Brain pericyte (primary cell): Measurements from ENCODE around the gene SUPT20H.
A peak's percentile ranks its signal among the peaks of the same experiment; 100 is the strongest.

Experiments used
- DNase-seq: peaks from one replicate; pipeline ENCODE4 v3.0.0-alpha.2; 2012; ENCODE audit warnings: low read depth, low spot score

The SUPT20H gene

GRCh38 chr13:37058910-37059847 lies at the start of gene SUPT20H:
SUPT20H (minus strand) TSS chr13:37059688; CDS start chr13:37051490, 8,198 bp downstream.
- peak; percentile 64 for DNase-seq

- DNase-seq, result peak; percentile 10
Observed at GRCh38 chr13:37109051-37109678, 49.7 kb upstream of the SUPT20H start.

- DNase-seq, result no peak
Observed at GRCh38 chr13:37107868-37108267, 48.4 kb upstream of the SUPT20H start.

- DNase-seq, result no peak
Observed at GRCh38 chr13:37107456-37107855, 48.0 kb upstream of the SUPT20H start.

GRCh38 chr13:37106642-37107041 lies 47.2 kb upstream of the SUPT20H start:
- no peak for DNase-seq

GRCh38 chr13:37105251-37105714 lies 45.8 kb upstream of the SUPT20H start, which contains the start of gene CSNK1A1L:
CSNK1A1L (minus strand) TSS chr13:37105664; CDS start chr13:37105256, 408 bp downstream.
- DNase-seq, result no peak

GRCh38 chr13:37102896-37103295 lies 43.4 kb upstream of the SUPT20H start:
- DNase-seq, result no peak

GRCh38 chr13:37101201-37101600 lies 41.7 kb upstream of the SUPT20H start:
- no peak for DNase-seq

GRCh38 chr13:37100731-37101130 lies 41.2 kb upstream of the SUPT20H start:
- no peak for DNase-seq

GRCh38 chr13:37097076-37097475 lies 37.6 kb upstream of the SUPT20H start:
- no peak for DNase-seq

- DNase-seq, result no peak
Observed at GRCh38 chr13:37094840-37095239, 35.4 kb upstream of the SUPT20H start.

GRCh38 chr13:37094099-37094498 lies 34.6 kb upstream of the SUPT20H start:
- no peak for DNase-seq

GRCh38 chr13:37091835-37092234 lies 32.3 kb upstream of the SUPT20H start:
- no peak for DNase-seq

GRCh38 chr13:37090912-37091311 lies 31.4 kb upstream of the SUPT20H start:
- DNase-seq, result no peak

GRCh38 chr13:37089495-37089894 lies 30.0 kb upstream of the SUPT20H start:
- DNase-seq, result no peak

- no peak for DNase-seq
Observed at GRCh38 chr13:37087486-37087885, 28.0 kb upstream of the SUPT20H start.

- no peak for DNase-seq
Observed at GRCh38 chr13:37085606-37086005, 26.1 kb upstream of the SUPT20H start.

- DNase-seq, result no peak
Observed at GRCh38 chr13:37076818-37077217, 17.3 kb upstream of the SUPT20H start.

- no peak for DNase-seq
Observed at GRCh38 chr13:37075164-37075563, 15.7 kb upstream of the SUPT20H start.

GRCh38 chr13:37074703-37075102 lies 15.2 kb upstream of the SUPT20H start:
- DNase-seq, result no peak

- DNase-seq, result no peak
Observed at GRCh38 chr13:37072024-37072423, 12.5 kb upstream of the SUPT20H start.

- DNase-seq, result no peak
Observed at GRCh38 chr13:37070956-37071355, 11.5 kb upstream of the SUPT20H start.
